Endothelial cell of umbilical vein (primary cell): Measurements from ENCODE around the gene LHFPL6.

Experiments
- EZH2 ChIP-seq: IDR thresholded peaks from 2 replicates; pipeline ENCODE4 v1.6.1; 2012; ENCODE audit warnings: borderline replicate concordance, low read depth, mild to moderate bottlenecking, moderate library complexity, low read length, inconsistent platforms; ENCODE audit not compliant: severe bottlenecking
- GATA2 ChIP-seq: IDR thresholded peaks from 2 replicates; pipeline ENCODE4 v1.7.0; 2011; ENCODE audit warnings: low read depth, mild to moderate bottlenecking, moderate library complexity, mixed read lengths, low read length; ENCODE audit not compliant: insufficient read length, insufficient read depth
- JUN ChIP-seq: IDR thresholded peaks from 2 replicates; pipeline ENCODE4 v1.6.1; 2011; ENCODE audit warnings: borderline replicate concordance, low read depth; ENCODE audit not compliant: insufficient read length, insufficient read depth
- MAX ChIP-seq: IDR thresholded peaks from 2 replicates; pipeline ENCODE4 v1.6.1; 2011; ENCODE audit not compliant: insufficient read depth, insufficient read length
- MYC ChIP-seq: IDR thresholded peaks from one replicate; pipeline ENCODE4 v1.6.1; 2011; ENCODE audit warnings: mild to moderate bottlenecking, low read depth, low read length
- POLR2A ChIP-seq: IDR thresholded peaks from 2 replicates; pipeline ENCODE4 v1.6.1; 2012; ENCODE audit warnings: low read depth, mild to moderate bottlenecking, control low read depth, low read length
- POLR2AphosphoS5 ChIP-seq: IDR thresholded peaks from 2 replicates; pipeline ENCODE4 v1.6.1; 2012; ENCODE audit warnings: low read depth, mild to moderate bottlenecking, control low read depth, low read length, moderate library complexity; ENCODE audit not compliant: insufficient read depth
- TF ChIP-seq, protein P1 (sequence below), 2 donors: IDR thresholded peaks; 1 replicate in 1 of 2; 2 replicates in 1 of 2; pipeline ENCODE4 v1.5.1; 2011; ENCODE audit warnings: low read length in 2 of 2, mild to moderate bottlenecking in 2 of 2, moderate library complexity in 2 of 2, control low read depth in 1 of 2, inconsistent platforms in 1 of 2, low read depth in 1 of 2; ENCODE audit not compliant: insufficient read depth in 1 of 2; ENCODE audit errors: extremely low read depth in 1 of 2

DNA sequence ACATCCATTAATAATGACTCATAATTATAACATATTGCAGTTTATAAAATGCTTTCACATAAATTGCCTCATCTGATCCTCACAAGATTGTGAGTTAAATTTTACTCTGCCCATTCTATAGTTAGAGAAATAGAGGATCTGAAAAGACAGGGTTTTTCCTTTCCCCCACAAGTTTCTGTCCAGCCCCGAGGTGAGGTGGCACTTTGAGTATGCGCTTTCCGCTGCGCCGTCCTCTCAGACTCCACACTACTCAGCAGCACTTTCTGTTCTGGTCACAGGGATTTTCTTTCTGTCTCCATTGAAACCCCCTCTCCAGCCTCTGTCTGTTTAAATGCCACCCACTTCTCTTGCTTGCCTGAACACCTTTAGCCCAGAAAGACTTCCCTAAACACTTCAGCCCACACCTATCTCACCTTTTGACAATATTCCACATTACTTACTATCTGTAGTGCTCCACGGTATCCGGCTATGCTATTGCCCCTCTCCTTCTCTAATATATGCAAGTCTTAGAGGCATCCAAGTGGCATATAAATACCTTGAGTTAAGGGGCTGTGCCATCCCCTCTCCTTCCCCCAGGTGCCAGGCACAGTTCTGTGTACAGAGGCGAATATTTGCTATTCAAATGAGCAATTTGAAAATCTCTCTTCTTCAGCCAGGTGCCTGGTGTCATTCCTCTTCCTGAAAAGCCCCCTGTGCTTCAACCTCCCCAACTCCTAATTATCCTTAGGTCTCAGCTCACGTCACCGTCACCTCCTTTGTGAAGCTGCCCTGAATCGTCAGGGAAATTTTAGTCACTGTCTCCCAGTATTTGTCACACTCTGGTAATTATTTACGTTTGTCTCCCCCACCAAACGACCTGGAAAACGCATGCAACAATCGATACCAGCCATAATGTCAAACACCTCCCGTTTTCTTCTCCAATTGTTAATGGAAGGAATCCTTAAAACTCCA is 296.1 kb downstream of the LHFPL6 start:
- TF ChIP-seq, protein P1, sequence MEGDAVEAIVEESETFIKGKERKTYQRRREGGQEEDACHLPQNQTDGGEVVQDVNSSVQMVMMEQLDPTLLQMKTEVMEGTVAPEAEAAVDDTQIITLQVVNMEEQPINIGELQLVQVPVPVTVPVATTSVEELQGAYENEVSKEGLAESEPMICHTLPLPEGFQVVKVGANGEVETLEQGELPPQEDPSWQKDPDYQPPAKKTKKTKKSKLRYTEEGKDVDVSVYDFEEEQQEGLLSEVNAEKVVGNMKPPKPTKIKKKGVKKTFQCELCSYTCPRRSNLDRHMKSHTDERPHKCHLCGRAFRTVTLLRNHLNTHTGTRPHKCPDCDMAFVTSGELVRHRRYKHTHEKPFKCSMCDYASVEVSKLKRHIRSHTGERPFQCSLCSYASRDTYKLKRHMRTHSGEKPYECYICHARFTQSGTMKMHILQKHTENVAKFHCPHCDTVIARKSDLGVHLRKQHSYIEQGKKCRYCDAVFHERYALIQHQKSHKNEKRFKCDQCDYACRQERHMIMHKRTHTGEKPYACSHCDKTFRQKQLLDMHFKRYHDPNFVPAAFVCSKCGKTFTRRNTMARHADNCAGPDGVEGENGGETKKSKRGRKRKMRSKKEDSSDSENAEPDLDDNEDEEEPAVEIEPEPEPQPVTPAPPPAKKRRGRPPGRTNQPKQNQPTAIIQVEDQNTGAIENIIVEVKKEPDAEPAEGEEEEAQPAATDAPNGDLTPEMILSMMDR (IDR thresholded peaks at IDR 0.05; ENCODE audit: extremely low read depth in 1 of 2, insufficient read depth in 1 of 2, low read depth in 1 of 2, low read length in 2 of 2): no peak
- no peak for TF ChIP-seq MAX
- no peak for TF ChIP-seq POLR2A
- no peak for TF ChIP-seq MYC
- TF ChIP-seq POLR2AphosphoS5: no peak
- no peak for TF ChIP-seq EZH2
- no peak for TF ChIP-seq JUN
- no peak for TF ChIP-seq GATA2
